Measurements from ENCODE around the gene PUS7.
"Not testable (repeated sequence)": the region's sequence is repeated elsewhere in the genome, so short reads cannot be mapped to it uniquely, and the experiment has no call there.

PUS7 gene

DNA sequence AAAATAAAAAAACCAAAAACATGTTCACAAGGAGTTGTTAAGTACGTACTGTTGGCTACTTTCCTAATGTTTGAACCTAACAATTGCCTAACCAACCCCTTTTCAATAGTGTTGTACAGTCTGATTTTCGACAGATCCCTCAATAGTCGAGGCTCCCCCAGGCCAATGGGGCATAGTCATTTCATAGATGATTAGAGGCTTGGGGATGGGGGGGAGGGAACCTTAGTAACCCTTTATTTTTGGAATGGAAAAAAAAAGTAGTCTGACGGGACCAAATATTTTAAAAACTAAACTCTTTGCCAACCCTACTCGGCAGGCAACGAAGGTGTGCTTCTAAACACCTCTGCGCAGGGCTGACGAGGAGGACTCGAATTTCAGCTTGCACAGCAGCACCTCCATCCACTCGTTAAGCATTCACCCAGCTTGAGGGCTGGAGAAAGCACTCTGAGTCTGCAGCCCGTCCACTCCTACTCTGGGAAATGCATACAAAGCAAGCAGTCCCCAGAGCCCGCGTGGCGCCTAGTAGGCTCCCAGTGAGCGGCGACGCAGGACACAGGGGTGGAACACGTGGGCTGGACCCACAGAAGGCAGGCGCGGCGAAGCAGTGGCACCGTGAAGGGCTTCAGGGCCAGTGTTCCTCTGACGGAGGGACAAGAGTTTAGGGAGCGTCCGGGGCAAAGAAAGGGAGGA is 899 bp downstream of the PUS7 start:
- in situ Hi-C loops (cut with HindIII; ENCODE audit: low sequenced_read_pairs): no loop called here

DNA sequence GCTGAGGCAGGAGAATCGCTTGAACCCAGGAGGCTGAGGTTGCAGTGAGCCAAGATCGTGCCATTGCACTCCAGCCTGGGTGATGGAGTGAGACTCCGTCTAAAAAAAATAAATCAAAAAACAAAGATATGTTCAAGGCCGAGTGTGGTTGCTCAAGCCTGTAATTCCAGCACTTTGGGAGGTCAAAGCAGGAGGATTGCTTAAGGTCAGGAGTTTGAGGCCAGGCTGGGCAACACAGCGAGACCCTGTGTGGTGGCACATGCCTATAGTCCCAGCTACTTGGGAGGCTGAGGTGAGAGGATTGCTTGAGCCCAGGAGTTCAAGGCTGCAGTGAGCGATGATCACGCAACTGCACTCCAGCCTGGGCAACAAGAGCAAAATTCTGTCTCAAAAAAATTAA is 1.5 kb downstream of the PUS7 start:
- in situ Hi-C loops (cut with HindIII; ENCODE audit: low sequenced_read_pairs); DNase-seq (ENCODE audit: low read depth, low spot score): not testable (repeated sequence)
- H3K4me3 ChIP-seq (ENCODE audit: low read depth, low read length): peak overlapping the region; percentile 76

More for the DNA sequence above, 899 bp downstream of the PUS7 start:
- peak overlapping the region; percentile 76 for H3K4me3 ChIP-seq (ENCODE audit: low read depth, low read length)
- TF ChIP-seq, protein P1, sequence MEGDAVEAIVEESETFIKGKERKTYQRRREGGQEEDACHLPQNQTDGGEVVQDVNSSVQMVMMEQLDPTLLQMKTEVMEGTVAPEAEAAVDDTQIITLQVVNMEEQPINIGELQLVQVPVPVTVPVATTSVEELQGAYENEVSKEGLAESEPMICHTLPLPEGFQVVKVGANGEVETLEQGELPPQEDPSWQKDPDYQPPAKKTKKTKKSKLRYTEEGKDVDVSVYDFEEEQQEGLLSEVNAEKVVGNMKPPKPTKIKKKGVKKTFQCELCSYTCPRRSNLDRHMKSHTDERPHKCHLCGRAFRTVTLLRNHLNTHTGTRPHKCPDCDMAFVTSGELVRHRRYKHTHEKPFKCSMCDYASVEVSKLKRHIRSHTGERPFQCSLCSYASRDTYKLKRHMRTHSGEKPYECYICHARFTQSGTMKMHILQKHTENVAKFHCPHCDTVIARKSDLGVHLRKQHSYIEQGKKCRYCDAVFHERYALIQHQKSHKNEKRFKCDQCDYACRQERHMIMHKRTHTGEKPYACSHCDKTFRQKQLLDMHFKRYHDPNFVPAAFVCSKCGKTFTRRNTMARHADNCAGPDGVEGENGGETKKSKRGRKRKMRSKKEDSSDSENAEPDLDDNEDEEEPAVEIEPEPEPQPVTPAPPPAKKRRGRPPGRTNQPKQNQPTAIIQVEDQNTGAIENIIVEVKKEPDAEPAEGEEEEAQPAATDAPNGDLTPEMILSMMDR (IDR thresholded peaks at IDR 0.05; ENCODE audit: low read depth, low read length): no peak
- DNase-seq (ENCODE audit: low read depth, low spot score): peak; percentile 51

DNA sequence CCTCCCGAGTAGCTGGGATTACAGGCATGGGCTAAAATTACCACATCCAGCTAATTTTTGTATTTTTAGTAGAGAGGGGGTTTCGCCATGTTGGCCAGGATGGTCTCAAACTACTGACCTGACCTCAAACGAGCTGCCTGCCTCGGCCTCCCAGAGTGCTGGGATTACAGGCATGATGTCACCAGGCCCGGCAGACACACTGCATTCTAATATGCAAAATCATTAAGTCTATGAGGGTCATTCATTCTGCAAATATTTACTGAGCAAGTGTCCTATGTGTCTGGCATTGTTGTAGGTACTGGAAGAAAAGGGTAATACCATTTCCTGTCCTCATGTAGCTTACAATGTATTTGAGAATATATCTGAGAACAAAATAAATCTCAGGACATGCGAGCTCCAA is 2.7 kb downstream of the PUS7 start:
- no peak for DNase-seq (ENCODE audit: low read depth, low spot score)
- H3K4me3 ChIP-seq (ENCODE audit: low read depth, low read length): no peak overlapping the region
- TF ChIP-seq, protein P1 (IDR thresholded peaks at IDR 0.05; ENCODE audit: low read depth, low read length): no peak
- in situ Hi-C loops (cut with HindIII; ENCODE audit: low sequenced_read_pairs): no loop called here

DNA sequence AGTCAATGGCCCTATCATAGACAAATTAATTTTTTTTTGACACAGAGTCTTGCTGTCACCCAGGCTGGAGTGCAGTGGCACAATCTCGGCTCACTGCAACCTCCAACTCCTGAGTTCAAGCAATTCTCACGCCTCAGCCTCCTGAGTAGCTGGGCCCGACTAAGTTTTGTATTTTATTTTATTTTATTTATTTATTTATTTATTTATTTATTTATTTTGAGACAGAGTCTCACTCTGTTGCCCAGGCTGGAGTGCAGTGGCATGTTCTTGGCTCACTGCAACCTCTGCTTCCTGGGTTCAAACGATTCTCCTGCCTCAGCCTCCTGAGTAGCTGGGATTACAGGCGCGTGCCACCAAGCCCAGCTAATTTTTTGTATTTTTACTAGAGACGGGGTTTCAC is 6.5 kb downstream of the PUS7 start:
- in situ Hi-C loops (cut with HindIII; ENCODE audit: low sequenced_read_pairs); DNase-seq (ENCODE audit: low read depth, low spot score); H3K4me3 ChIP-seq (ENCODE audit: low read depth, low read length): not testable (repeated sequence)

DNA sequence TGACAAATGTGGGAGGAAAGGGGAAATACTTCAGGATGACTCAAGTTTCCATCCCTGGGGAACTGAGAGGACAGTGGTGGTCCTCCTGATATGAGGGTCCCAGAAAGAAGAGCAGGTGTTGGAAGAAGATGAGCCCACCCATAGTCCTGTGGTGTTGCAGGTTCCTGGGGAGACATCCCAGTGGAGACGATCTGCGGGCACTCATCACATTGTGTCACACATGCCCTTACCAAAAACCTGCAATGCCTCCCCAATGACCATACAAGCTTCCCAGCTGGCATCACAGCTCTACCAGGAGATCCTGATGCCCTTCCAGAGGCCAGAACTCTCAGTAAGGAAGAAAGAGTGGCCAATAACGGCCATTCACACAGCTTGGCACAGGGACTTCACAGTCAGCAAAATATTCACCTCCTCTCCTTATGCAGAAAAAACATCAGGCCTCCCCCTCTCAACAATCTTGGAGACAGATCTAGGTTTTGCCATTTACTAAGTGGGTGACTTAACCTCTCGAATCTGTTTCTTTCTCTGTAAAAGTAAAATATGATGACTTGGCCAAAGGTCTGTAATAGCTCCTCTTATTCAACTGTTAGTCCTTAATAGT is 9.0 kb downstream of the PUS7 start:
- no peak overlapping the region for H3K4me3 ChIP-seq (ENCODE audit: low read depth, low read length)
- no peak for DNase-seq (ENCODE audit: low read depth, low spot score)
- TF ChIP-seq, protein P1 (IDR thresholded peaks at IDR 0.05; ENCODE audit: low read depth, low read length): no peak
- in situ Hi-C loops (cut with HindIII; ENCODE audit: low sequenced_read_pairs): no loop called here

DNA sequence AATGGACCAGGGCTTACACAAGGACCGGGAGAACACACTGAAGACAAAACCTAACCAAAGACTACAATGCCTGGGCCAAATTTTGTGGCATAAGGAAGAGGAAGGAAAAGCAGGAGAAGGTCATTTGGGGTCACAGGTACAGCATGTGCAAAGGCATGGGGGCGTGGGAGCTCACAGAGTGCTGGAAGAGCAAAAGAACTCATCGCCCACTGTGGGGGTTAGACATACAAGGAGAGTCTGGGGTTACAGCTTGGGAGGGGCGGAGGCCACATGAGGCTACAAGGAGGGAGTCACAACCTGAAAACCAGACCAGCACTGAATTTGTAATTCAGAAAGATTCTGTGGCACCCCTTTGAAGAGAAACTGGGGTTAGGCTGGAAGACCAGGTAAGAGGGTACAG is 9.7 kb downstream of the PUS7 start:
- DNase-seq (ENCODE audit: low read depth, low spot score): no peak
- H3K4me3 ChIP-seq (ENCODE audit: low read depth, low read length): no peak overlapping the region
- TF ChIP-seq, protein P1 (IDR thresholded peaks at IDR 0.05; ENCODE audit: low read depth, low read length): no peak
- in situ Hi-C loops (cut with HindIII; ENCODE audit: low sequenced_read_pairs): no loop called here

DNA sequence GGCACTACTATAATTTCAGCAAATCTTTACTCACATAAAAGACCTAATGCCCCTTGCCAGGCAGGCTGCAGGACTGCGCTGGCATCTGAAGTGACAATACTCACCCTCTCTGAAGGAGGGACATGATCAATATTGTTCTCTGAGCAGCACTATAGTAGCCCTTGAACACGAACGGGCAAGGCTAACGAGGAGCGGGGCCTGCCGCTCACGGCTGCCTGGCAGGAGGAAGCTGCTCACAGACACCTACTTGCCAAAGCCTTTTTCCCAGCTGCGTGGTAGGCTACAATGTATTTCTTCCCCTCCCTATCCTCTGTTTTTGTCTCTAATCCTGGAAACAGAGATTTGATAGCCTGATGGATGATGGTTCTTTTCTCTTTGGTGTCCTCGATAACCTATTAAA is 19.9 kb downstream of the PUS7 start:
- no peak overlapping the region for H3K4me3 ChIP-seq (ENCODE audit: low read depth, low read length)
- no peak for DNase-seq (ENCODE audit: low read depth, low spot score)
- TF ChIP-seq, protein P1 (IDR thresholded peaks at IDR 0.05; ENCODE audit: low read depth, low read length): no peak
- in situ Hi-C loops (cut with HindIII; ENCODE audit: low sequenced_read_pairs): no loop called here

Data from astrocyte of the spinal cord (primary cell).